Upper lobe of left lung (tissue), 6 donors: Measurements from ENCODE around the gene PNPLA6. TPM values are rescaled to one million over a fixed set of nuclear protein-coding genes. Genes with fewer than 3 reads are reported as not detected.

Experiments used
- ATAC-seq, 2 donors: fragments of 200-7000 bp; cut with Tn5 transposase; one replicate each; pipeline ENCODE4 v1.9.1; 2022; ENCODE audit warnings: mild to moderate bottlenecking in 2 of 2, moderate library complexity in 2 of 2; ENCODE audit not compliant: low FRiP score in 2 of 2
- DNase-seq, 2 donors: peaks; one replicate each; pipeline ENCODE4 v3.0.0-alpha.2; 2019 to 2020
- H3K27ac ChIP-seq, 4 donors: fragments of 200-600 bp; sonication (generic); one replicate each; pipeline ENCODE4 v1.5.1; 2016 to 2019
- H3K27me3 ChIP-seq, 4 donors: fragments of 200-600 bp; sonication (generic); one replicate each; pipeline ENCODE4 v1.5.1; 2017 to 2019
- H3K36me3 ChIP-seq, 4 donors: fragments of 200-600 bp; sonication (generic); one replicate each; pipeline ENCODE4 v1.5.1; 2016 to 2019
- H3K4me1 ChIP-seq, 4 donors: fragments of 200-600 bp; sonication (generic); one replicate each; pipeline ENCODE4 v1.5.1; 2018 to 2019
- H3K4me3 ChIP-seq, 4 donors: fragments of 200-600 bp; sonication (generic); one replicate each; pipeline ENCODE4 v1.5.1; 2017 to 2019; ENCODE audit warnings: mild to moderate bottlenecking in 2 of 4, moderate library complexity in 1 of 4
- H3K9me3 ChIP-seq, 4 donors: fragments of 200-600 bp; sonication (generic); one replicate each; pipeline ENCODE4 v1.5.1; 2018 to 2019
- CTCF ChIP-seq, 6 experiments: fragments of 450-650 bp in 4 of 6; fragments of 200-600 bp in 2 of 6; sonication (generic) in 2 of 6; IDR thresholded peaks; one replicate each; pipeline ENCODE4 v1.5.1; 2016 to 2019; ENCODE audit warnings: antibody characterized with exemption in 6 of 6
- EP300 ChIP-seq, 4 donors: sonication (generic); formaldehyde crosslinking; IDR thresholded peaks; one replicate each; pipeline ENCODE4 v1.5.1; 2017; ENCODE audit warnings: antibody characterized with exemption in 4 of 4, control low read depth in 2 of 4
- POLR2A ChIP-seq, 4 donors: fragments of 450-650 bp; IDR thresholded peaks; one replicate each; pipeline ENCODE4 v1.5.1; 2016 to 2017; ENCODE audit warnings: antibody characterized with exemption in 4 of 4, mild to moderate bottlenecking in 2 of 4
- POLR2AphosphoS5 ChIP-seq, 2 donors: sonication (generic); formaldehyde crosslinking; IDR thresholded peaks; one replicate each; pipeline ENCODE4 v1.5.1; 2017; ENCODE audit warnings: antibody characterized with exemption in 2 of 2
- WGBS, 2 donors: methylation state at CpG; one replicate each; pipeline ENCODE4 v1.1.5; 2017 to 2018; 5-methylcytosine and 5-hydroxymethylcytosine counted together
- total RNA-seq, 6 donors: library from RNA; depleted of rRNA in 4 of 6; stranded (reverse); fragments of >200 nt in 4 of 6; gene quantifications; one replicate each; pipeline versions ENCODE4 v1.1.0 to v1.2.1, GENCODE V29; 2016 to 2021
- donor health status: DM: no; HTN: no; CAD: no; lungs with moderate emphysema.
- donor health status: DM: no; HTN: yes; CAD: no; lungs with severe emphysema.

Gene PNPLA6
- total RNA-seq, 6 donors from 2014 or later: 125 to 412 (median 328) TPM

GRCh38 chr19:7582446-7582845 is 46.9 kb downstream of the PNPLA6 start:
- Histone ChIP-seq H3K9me3 (no peaks in the 10 kb centered on the region), H3K4me3 (no peak overlapping the region), H3K36me3 (no peaks in the 10 kb centered on the region), H3K27ac (no peak overlapping the region), H3K4me1 (no peaks in the 10 kb centered on the region), H3K27me3 (no peaks in the 10 kb centered on the region)
- 57 to 60% methylated on average over 11 of the region's 11 CpGs for WGBS, 2 donors
- peak in 1 of 2 donors; percentile 58 for ATAC-seq
- DNase-seq: peak in 1 of 2 donors; percentile 59
- TF ChIP-seq POLR2AphosphoS5 (IDR thresholded peaks at IDR 0.05): no peak
- no peak for TF ChIP-seq CTCF (IDR thresholded peaks at IDR 0.05)
- no peak for TF ChIP-seq EP300 (IDR thresholded peaks at IDR 0.05)
- TF ChIP-seq POLR2A (IDR thresholded peaks at IDR 0.05): no peak

GRCh38 chr19:7589822-7590221 is 54.3 kb downstream of the PNPLA6 start:
- Histone ChIP-seq H3K4me3 (no peak overlapping the region), H3K27me3 (no peaks in the 10 kb centered on the region), H3K9me3 (no peaks in the 10 kb centered on the region), H3K4me1 (peaks cover 0 to 6% (median 0%) of the 10 kb centered on the region in 4 donors), H3K36me3 (no peaks in the 10 kb centered on the region), H3K27ac (no peak overlapping the region)
- ATAC-seq (no peak), DNase-seq (no peak)
- 91% methylated on average over 7 of the region's 7 CpGs for WGBS, 2 donors
- TF ChIP-seq CTCF (IDR thresholded peaks at IDR 0.05) (no peak), POLR2A (IDR thresholded peaks at IDR 0.05) (no peak), POLR2AphosphoS5 (IDR thresholded peaks at IDR 0.05) (no peak), EP300 (IDR thresholded peaks at IDR 0.05) (no peak)

DNA sequence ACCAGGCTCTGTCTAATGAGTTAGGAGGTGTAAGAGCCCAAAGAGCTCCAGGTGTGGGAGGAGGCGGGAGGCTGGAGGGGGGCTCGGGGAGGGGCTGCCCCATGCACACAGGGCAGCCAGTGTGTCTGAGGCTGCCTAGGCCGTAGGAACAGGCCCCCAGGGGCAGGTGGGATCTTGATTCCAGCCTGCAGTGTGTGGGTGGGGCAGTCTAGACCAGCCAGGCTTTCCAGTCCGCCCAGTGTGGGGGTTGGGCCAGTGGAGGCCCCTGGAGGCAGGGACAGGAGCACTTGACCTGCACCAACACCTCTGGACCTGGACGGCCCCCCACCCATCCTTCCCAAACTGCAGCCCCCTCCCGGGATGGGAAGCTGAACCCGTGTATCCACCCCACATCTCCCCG is 54.7 kb downstream of the PNPLA6 start:
- H3K4me1 ChIP-seq: peaks cover 0 to 8% (median 0%) of the 10 kb centered on the region in 4 donors
- no peak overlapping the region for H3K27ac ChIP-seq
- H3K27me3 ChIP-seq: no peaks in the 10 kb centered on the region
- TF ChIP-seq EP300 (IDR thresholded peaks at IDR 0.05) (no peak), POLR2A (IDR thresholded peaks at IDR 0.05) (no peak), POLR2AphosphoS5 (IDR thresholded peaks at IDR 0.05) (no peak), CTCF (IDR thresholded peaks at IDR 0.05) (no peak)
- peak in 1 of 2 donors; percentile 63 for DNase-seq
- no peak for ATAC-seq
- no peak overlapping the region for H3K4me3 ChIP-seq
- 48 to 100% methylated on average over 1 to 3 of the region's 8 CpGs for WGBS, 2 donors
- no peaks in the 10 kb centered on the region for H3K9me3 ChIP-seq
- no peaks in the 10 kb centered on the region for H3K36me3 ChIP-seq

DNA sequence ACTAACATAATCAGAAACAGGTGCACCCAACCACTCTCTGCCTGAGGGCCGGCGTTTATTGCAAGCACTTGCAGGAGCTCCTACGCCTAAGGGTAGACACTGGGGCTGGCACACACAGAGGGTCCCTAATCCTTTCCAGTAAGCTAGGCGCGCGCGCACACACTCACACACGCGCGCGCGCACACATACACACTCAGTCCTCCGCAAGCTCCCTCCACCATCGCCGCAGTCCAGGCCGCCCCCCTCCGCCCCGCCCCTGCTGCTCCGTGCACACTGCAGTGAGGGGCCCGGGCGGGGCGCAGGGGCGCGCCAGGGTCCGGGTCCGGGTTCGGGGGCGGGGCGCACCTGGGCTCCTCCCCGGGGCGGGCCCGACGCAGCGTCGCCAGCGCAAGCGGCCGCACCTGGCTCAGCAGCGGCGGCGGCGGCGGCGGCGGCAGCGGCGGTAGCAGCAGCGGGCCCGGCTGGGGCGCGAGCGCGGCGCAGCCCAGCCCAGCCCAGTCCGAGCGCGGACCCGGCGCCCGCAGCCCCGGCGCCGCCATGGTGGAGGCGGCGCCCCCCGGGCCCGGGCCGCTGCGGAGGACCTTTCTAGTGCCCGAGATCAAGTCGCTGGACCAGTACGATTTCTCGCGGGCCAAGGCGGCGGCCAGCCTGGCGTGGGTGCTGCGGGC is 60.1 kb downstream of the PNPLA6 start, which contains the start of gene CAMSAP3:
Gene CAMSAP3, plus strand, starts transcription at position 398 of the 668 bp plus-strand sequence. Its CDS starts 140 bp downstream, at position 538.
- H3K4me3 ChIP-seq: peak within 1 kb of the TSS in 3 of 4 donors; percentile 56 to 60 (median 56)
- H3K4me1 ChIP-seq: peaks cover 2 to 21% (median 7%) of the 10 kb centered on the region in 4 donors
- WGBS, 2 donors: 0 to 1% methylated on average over 19 to 22 of the region's 78 CpGs
- H3K9me3 ChIP-seq: no peaks in the 10 kb centered on the region
- peaks cover 0 to 8% (median 4%) of the 10 kb centered on the region in 4 donors for H3K27me3 ChIP-seq
- peak within 1 kb of the TSS in 3 of 4 donors; percentile 35 to 66 (median 64) for H3K27ac ChIP-seq
- DNase-seq (peak; percentile 42 to 93), ATAC-seq (peak; percentile 56 to 76)
- TF ChIP-seq POLR2AphosphoS5 (IDR thresholded peaks at IDR 0.05) (no peak), POLR2A (IDR thresholded peaks at IDR 0.05) (peak in 1 of 4 donors; percentile 17), CTCF (IDR thresholded peaks at IDR 0.05) (no peak), EP300 (IDR thresholded peaks at IDR 0.05) (no peak)
- no peaks in the 10 kb centered on the region for H3K36me3 ChIP-seq
